ENCODE results near the gene RNASEH2C. TPM values are rescaled to one million over a fixed set of nuclear protein-coding genes. Genes with fewer than 3 reads are reported as not detected.

The RNASEH2C gene
- polyA plus RNA-seq, 1 of the 3 experiments (the other 2 are of a cell fraction) = 43.9 TPM

- TF ChIP-seq PBX3 (IDR thresholded peaks at IDR 0.05) (no peak), ZBTB33 (IDR thresholded peaks at IDR 0.05; ENCODE audit: borderline replicate concordance, low read depth) (no peak), RFX5 (IDR thresholded peaks at IDR 0.05; ENCODE audit: low read length) (no peak), NRF1 (IDR thresholded peaks at IDR 0.05; ENCODE audit: low read depth, low read length) (no peak), EZH2phosphoT487 (IDR thresholded peaks at IDR 0.05; ENCODE audit: borderline replicate concordance, low read depth) (no peak)
Observed at GRCh38 chr11:65696802-65697552, 23.6 kb downstream of the RNASEH2C start (continued).

- Histone ChIP-seq H2AFZ (ENCODE audit: low read depth) (no peak overlapping the region), H3K4me3 (ENCODE audit: low read depth in 2 of 2, low read length in 1 of 2) (no peak overlapping the region), H4K20me1 (ENCODE audit: insufficient read depth) (no peaks in the 10 kb centered on the region), H3K27me3 (ENCODE audit: insufficient read depth) (peaks cover 14% of the 10 kb centered on the region; the same call in 1 of the 2 replicates), H3K36me3 (replicated peaks in 1 of 2; ENCODE audit: control insufficient read depth in 1 of 2, insufficient read depth in 2 of 2, low read length in 1 of 2) (no peaks in the 10 kb centered on the region), H3K9me3 (no peaks in the 10 kb centered on the region), H3K9me2 (no peaks in the 10 kb centered on the region), H3K9ac (no peak overlapping the region), H3K79me2 (ENCODE audit: insufficient read depth) (no peaks in the 10 kb centered on the region), H3K27ac (ENCODE audit: low read depth in 2 of 2, low read length in 1 of 2) (no peak overlapping the region), H3K4me2 (no peak overlapping the region), H3F3A (replicated peaks; ENCODE audit: insufficient read depth) (no peaks in the 10 kb centered on the region), H3K4me1 (ENCODE audit: control insufficient read depth in 1 of 2, insufficient read depth in 2 of 2, low read depth in 1 of 2, low read length in 1 of 2) (no peaks in the 10 kb centered on the region)
- ChIA-PET CTCF (interaction anchor here (0.6 to 4.3 kb wide), 6 partner anchors 10 to 122 kb away, joined by 3 to 25 read pairs (median 4); partner anchors contain the start of gene KAT5), POLR2A (no interaction called here)
- DNase-seq = no peak
- 71% methylated on average over 12 of the region's 12 CpGs for WGBS (ENCODE audit: low lambda C conversion rate)
- TF ChIP-seq CTCF (IDR thresholded peaks at IDR 0.05) (no peak), FOSL2 (IDR thresholded peaks at IDR 0.05; ENCODE audit: borderline replicate concordance, low read depth) (no peak), YY1 (IDR thresholded peaks at IDR 0.05; ENCODE audit: low read depth) (no peak), IRF3 (IDR thresholded peaks at IDR 0.05; ENCODE audit: low read depth, low read length) (no peak), USF1 (IDR thresholded peaks at IDR 0.05; ENCODE audit: borderline replicate concordance, low read depth) (no peak), CHD2 (IDR thresholded peaks at IDR 0.05; ENCODE audit: low read length, partially characterized antibody) (no peak), RXRA (IDR thresholded peaks at IDR 0.05; ENCODE audit: borderline replicate concordance, low read depth) (no peak), TAF1 (IDR thresholded peaks at IDR 0.05; ENCODE audit: borderline replicate concordance, low read depth, low read length) (no peak), RAD21 (IDR thresholded peaks at IDR 0.05; ENCODE audit: low read length) (no peak), MXI1 (IDR thresholded peaks at IDR 0.05; ENCODE audit: low read depth, low read length) (no peak), TCF12 (IDR thresholded peaks at IDR 0.05) (no peak), MAX (IDR thresholded peaks at IDR 0.05; ENCODE audit: low read depth) (no peak), FOXJ3 (CRISPR knock-in tag; IDR thresholded peaks at IDR 0.05) (no peak), EP300 (IDR thresholded peaks at IDR 0.05; ENCODE audit: borderline replicate concordance in 1 of 2, low read depth in 1 of 2, low read length in 1 of 2) (no peak), RCOR1 (IDR thresholded peaks at IDR 0.05; ENCODE audit: low read length) (no peak), POLR2AphosphoS5 (IDR thresholded peaks at IDR 0.05; ENCODE audit: low read depth, low read length) (no peak), RFX5 (IDR thresholded peaks at IDR 0.05; ENCODE audit: low read length) (no peak)
Observed at GRCh38 chr11:65695459-65696241, 24.9 kb downstream of the RNASEH2C start.
